Measurements from ENCODE around the gene CCDC102A.

DNA sequence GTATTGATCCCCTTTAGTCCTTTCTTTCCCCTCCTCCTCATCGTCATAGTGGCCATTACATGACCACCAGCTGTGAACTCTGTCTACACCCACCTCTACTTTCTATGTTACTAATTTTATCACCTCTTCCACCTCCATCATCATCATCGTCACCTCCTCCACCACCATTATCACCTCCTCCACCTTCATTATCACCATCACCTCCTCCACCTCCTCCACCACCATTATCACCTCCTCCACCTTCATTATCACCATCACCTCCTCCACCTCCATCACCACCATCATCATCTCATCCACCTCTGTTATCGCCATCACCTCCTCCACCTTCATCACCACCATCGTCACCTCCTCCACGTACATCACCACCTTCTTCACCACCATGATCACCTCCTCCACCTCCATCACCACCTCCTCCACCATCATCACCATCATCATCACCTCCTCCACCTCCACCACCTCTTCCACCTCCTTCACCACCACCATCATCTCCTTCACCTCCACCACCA, 31.9 kb upstream of the CCDC102A start:
- TF ChIP-seq MEF2A (IDR thresholded peaks at IDR 0.05; ENCODE audit: control insufficient read depth, low read depth, low read length), result no peak
- TF ChIP-seq, protein P1, sequence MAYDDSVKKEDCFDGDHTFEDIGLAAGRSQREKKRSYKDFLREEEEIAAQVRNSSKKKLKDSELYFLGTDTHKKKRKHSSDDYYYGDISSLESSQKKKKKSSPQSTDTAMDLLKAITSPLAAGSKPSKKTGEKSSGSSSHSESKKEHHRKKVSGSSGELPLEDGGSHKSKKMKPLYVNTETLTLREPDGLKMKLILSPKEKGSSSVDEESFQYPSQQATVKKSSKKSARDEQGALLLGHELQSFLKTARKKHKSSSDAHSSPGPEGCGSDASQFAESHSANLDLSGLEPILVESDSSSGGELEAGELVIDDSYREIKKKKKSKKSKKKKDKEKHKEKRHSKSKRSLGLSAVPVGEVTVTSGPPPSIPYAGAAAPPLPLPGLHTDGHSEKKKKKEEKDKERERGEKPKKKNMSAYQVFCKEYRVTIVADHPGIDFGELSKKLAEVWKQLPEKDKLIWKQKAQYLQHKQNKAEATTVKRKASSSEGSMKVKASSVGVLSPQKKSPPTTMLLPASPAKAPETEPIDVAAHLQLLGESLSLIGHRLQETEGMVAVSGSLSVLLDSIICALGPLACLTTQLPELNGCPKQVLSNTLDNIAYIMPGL (CRISPR knock-in tag; IDR thresholded peaks at IDR 0.05), result no peak
- no peak for TF ChIP-seq RFX5 (IDR thresholded peaks at IDR 0.05; ENCODE audit: low read depth, low read length)
- no peak for TF ChIP-seq NFYB (IDR thresholded peaks at IDR 0.05; ENCODE audit: extremely low read depth, insufficient read length)
- no peak for TF ChIP-seq ZNF699 (CRISPR knock-in tag; IDR thresholded peaks at IDR 0.05; ENCODE audit: insufficient replicate concordance)
- TF ChIP-seq SMC3 (conservative IDR thresholded peaks at IDR 0.05; ENCODE audit: insufficient read depth, low read depth, low read length), result no peak
- TF ChIP-seq CTCF (IDR thresholded peaks at IDR 0.05 in 2 of 3, conservative IDR thresholded peaks at IDR 0.05 in 1 of 3; ENCODE audit: insufficient read depth in 2 of 3, low read depth in 1 of 3, low read length in 3 of 3), result no peak
- TF ChIP-seq POLR2A (conservative IDR thresholded peaks at IDR 0.05), result no peak
- no peak for TF ChIP-seq KHSRP (IDR thresholded peaks at IDR 0.05)

Measured in K562 (cell line).